ENCODE results near the gene ARHGAP10.

ARHGAP10 gene

DNA sequence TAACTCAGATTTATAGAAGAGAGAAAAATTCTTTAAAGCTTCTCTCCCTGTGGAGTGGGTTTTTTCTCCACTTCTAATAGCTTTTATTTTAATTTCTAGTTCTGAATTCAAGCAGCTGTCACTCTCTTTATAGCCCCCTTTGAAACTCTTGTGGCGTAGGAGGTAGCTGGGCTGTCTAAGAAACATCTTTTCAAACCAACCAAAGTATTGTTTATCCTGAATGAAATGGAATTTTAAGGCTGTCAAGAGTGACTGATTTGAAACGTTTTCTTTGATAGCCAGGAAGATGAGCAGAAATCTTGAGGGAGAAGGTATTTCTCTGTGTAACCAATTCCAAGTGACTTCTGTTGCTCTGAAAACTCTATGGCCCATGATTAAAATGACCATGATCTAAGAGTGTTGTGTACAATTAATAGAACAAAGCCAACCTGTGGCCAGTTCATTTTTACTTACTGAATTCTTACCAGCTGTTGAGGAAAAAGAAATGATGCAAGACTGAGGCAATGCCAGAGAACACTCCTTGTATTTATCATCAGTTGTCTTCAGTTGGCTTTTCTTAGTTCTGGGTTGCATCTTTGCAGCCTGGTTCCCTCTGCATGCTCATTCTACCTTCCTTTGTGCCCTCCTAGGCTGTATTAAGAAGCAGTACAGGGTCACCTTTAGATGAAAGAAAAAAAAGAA, 298.4 kb downstream of the ARHGAP10 start:
- no peak for DNase-seq (ENCODE audit: low read depth, low spot score)

- DNase-seq (ENCODE audit: low read depth, low spot score): no peak
These were observed 302.9 kb downstream of the ARHGAP10 start for GRCh38 chr4:148034813-148035212.

DNA sequence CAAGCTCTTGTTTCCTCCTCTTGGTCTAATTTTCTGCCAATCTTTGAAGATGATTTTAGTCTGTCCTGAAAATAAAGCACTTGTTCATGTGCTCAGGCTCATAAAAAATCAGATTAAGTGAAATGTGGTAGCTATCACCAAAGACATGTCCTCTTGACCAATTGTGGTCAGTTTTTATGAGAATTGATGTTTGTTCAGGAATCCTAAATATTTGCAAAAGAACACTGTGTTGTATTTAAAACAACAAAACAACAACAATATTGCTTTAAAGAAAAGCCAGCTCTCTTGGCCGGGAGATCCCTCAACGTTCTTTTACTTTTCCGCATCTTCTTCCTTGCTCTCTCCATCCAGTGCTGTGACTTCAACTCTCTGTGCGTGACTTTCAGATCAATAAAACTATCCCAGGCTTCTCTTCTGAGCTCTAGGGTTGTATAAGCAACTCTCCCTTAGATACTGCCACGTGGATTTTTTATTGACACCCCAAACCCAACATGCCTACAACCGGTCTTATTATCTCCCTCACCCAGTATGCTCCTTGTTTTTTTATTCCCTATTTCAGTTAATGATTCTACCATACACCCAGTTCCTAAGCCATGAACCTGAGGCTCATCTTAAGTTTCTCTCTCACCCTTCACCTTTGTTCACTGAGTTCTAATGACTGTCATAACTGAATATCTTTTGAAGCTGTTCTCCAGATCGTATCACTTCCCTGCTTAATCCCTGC, 309.9 kb downstream of the ARHGAP10 start:
- no peak for DNase-seq (ENCODE audit: low read depth, low spot score)

GRCh38 chr4:148044089-148044911, 312.4 kb downstream of the ARHGAP10 start:
- no peak for DNase-seq (ENCODE audit: low read depth, low spot score)

GRCh38 chr4:148044912-148045352, 313.0 kb downstream of the ARHGAP10 start:
- DNase-seq (ENCODE audit: low read depth, low spot score): no peak

- no peak for DNase-seq (ENCODE audit: low read depth, low spot score)
These were observed 316.7 kb downstream of the ARHGAP10 start for GRCh38 chr4:148048598-148048997.

GRCh38 chr4:148051403-148051802, 319.5 kb downstream of the ARHGAP10 start:
- no peak for DNase-seq (ENCODE audit: low read depth, low spot score)

DNA sequence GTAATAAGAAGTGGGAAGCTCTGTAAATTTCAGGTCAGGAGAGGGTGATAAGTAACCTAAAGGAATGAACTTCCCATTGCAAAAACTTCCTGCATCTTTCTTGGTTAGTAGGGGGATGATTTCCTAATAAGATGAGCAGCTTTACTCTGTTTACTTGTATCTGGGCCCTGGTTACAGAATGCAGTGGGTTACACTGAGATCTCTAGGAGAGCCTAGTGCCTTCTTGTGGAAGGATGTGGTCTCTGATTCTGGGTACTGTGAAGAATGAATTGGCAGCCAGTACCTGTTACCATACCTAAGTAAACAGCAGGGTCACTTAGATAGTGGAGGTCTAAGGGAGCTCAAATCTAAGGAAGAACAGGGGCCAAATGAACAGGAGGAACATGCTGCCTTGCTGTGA, 320.6 kb downstream of the ARHGAP10 start:
- no peak for DNase-seq (ENCODE audit: low read depth, low spot score)

DNA sequence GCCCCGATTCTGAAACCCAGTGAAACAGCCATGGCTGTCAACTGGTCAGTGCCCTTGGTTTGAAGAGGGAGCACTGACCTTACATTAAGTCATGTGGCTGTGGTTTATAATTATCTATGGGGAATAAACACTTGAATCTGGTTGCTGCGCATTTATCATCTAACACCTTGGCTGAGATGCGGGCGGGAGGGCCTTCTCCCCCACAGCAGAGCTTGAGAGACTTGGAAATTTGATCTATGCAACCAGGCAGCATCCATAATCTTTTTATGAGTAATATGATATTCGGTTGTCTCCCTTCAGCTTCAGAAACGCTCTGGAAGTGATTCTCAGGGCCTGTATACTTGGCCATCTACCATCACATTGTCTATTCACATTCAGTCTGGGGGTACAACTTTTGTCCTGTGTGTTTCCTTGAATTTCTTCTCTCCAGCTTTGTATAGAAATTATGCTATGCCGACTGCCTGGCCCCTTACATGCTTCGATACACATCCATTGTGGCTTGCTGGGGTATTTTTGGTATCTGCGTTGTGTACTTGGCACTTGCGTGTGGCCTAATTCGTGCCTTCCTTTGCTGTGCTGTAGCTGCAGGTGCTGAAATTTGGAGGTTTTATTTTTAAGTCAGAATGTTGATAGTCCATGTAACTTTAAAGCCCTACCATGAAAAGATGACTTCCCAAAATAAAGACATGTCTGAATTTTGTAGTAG, 321.6 kb downstream of the ARHGAP10 start:
- no peak for DNase-seq (ENCODE audit: low read depth, low spot score)

- DNase-seq (ENCODE audit: low read depth, low spot score): no peak
These were observed 322.4 kb downstream of the ARHGAP10 start for GRCh38 chr4:148054275-148054674.

GRCh38 chr4:148055844-148056243, 324.0 kb downstream of the ARHGAP10 start:
- DNase-seq (ENCODE audit: low read depth, low spot score): no peak

DNA sequence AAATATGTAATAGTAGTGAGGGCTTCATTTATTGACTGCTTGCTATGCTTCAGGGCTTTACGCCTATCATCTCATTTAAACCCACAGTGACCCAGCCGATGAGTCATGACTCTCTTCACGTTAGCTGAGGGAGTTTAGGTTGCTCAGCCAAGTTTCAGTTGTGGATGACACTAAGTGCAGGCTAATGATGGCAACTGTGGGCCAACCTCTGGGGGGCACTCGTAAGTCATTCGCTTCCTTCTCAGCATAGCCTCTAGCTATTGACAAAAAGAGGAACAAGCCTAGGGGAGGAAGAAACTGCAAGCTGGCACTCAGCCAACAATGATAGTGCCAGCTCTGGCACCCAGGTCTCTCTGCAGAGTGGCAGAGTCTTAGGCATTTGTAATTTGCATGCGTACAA, 325.0 kb downstream of the ARHGAP10 start:
- no peak for DNase-seq (ENCODE audit: low read depth, low spot score)

DNA sequence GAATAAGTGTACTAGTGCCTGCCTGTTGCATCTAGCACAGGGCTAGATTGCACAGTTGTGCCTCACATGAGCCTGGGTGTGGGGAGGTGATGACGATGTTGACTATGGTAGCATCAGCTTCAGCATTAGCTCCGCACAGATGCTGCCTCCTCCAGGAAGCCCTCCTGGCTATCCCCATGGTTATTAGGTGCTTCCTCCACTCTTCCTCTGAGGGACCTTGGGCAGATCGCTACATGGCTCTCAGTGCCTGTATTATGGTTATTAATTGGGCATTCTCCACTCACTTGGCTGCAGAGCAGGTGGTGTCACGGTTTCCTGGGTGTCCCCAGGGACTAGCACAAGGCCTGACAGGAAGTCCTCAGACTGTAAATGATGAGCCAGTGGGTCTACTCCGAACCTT, 325.6 kb downstream of the ARHGAP10 start:
- no peak for DNase-seq (ENCODE audit: low read depth, low spot score)

- DNase-seq (ENCODE audit: low read depth, low spot score): no peak
These were observed 326.3 kb downstream of the ARHGAP10 start for GRCh38 chr4:148057984-148058859.

DNA sequence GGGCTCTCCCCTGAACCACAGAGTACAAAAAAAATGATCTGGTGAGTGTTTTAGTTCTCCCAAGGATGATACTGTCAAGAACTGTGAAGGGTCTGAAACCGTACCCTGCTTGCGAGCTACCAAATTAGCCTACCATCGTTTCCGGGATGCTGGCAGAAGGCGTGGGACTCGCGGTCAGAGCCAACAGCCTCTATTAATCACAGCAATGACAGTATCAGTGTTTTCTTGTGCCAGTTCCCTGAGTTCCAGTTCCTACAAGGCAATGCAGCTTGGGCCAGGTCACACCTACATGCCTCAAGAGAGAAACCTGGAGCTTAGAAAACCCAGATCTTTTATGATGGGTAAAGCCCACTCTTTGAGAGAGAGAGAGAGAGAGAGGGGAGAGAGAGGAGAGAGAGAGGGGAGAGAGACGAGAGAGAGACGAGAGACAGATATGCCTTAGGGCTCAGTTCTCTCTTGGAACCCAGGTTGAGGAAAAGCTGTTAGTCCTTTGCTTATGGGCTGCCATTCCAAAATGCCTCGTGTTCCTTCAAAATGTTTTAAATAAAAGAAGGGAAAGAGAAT, 327.8 kb downstream of the ARHGAP10 start:
- no peak for DNase-seq (ENCODE audit: low read depth, low spot score)

- no peak for DNase-seq (ENCODE audit: low read depth, low spot score)
These were observed 328.6 kb downstream of the ARHGAP10 start for GRCh38 chr4:148060264-148061140.

- DNase-seq (ENCODE audit: low read depth, low spot score): no peak
These were observed 329.2 kb downstream of the ARHGAP10 start for GRCh38 chr4:148061141-148061481.

- DNase-seq (ENCODE audit: low read depth, low spot score): no peak
These were observed 329.9 kb downstream of the ARHGAP10 start for GRCh38 chr4:148061795-148062194.

GRCh38 chr4:148062301-148062950, 330.5 kb downstream of the ARHGAP10 start:
- DNase-seq (ENCODE audit: low read depth, low spot score): no peak
